GM12865 (cell line): Measurements from ENCODE around the gene CAPZB.

Experiments used
- DNase-seq: peaks from one replicate; pipeline ENCODE4 v3.0.0; 2010; ENCODE audit warnings: low read depth
- H3K4me3 ChIP-seq: 2 replicates; pipeline ENCODE4 v1.5.1; 2011; ENCODE audit warnings: mild to moderate bottlenecking, low read depth, low read length, control low read depth
- TF ChIP-seq, protein P1 (sequence below): IDR thresholded peaks from 2 replicates; pipeline ENCODE4 v1.5.1; 2011; ENCODE audit warnings: low read length, control low read depth, low read depth, inconsistent platforms; ENCODE audit not compliant: insufficient read depth; ENCODE audit errors: missing control alignments

Gene CAPZB

DNA sequence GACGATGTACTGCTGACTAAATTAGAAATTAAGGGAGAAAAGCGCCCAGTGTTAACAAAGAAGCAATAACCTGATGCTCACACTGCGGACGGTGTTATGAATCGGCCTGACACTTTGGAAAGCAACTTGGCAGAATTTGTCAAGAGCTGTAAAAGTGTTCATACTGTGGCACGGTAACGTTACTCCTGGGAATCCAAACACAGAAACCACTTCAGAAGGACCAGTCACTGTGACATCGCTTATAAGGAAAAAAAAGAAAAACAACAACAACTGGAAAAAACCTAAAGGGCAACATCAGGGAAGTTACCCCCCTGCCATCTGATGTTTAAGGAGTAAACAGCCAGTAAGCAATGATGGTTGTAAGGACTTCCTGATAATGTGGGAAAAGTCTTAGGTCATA, 27.7 kb downstream of the CAPZB start:
- TF ChIP-seq, protein P1, sequence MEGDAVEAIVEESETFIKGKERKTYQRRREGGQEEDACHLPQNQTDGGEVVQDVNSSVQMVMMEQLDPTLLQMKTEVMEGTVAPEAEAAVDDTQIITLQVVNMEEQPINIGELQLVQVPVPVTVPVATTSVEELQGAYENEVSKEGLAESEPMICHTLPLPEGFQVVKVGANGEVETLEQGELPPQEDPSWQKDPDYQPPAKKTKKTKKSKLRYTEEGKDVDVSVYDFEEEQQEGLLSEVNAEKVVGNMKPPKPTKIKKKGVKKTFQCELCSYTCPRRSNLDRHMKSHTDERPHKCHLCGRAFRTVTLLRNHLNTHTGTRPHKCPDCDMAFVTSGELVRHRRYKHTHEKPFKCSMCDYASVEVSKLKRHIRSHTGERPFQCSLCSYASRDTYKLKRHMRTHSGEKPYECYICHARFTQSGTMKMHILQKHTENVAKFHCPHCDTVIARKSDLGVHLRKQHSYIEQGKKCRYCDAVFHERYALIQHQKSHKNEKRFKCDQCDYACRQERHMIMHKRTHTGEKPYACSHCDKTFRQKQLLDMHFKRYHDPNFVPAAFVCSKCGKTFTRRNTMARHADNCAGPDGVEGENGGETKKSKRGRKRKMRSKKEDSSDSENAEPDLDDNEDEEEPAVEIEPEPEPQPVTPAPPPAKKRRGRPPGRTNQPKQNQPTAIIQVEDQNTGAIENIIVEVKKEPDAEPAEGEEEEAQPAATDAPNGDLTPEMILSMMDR: no peak

DNA sequence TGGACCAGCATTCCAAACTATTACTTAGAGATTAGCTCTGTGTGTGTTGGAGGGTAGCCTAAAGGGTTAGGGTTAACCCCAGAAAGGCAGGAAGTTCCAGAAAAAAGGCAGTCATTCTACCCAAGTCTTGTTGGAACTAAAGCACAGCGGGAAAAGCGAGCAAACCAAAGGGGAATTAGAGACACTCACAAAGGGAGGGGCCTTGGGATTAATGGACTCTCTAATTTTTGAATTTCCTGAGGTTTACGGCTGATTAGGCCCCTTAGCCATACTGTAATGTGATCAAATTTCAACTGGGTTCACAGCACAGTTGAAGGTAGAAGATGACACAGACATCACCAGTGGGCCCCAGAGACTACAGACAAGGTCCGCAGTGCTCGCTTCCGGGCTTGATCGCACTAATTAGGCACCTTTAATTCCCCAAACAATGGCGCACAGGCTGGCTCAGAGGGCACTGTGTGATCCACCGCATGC, 28.3 kb downstream of the CAPZB start:
- TF ChIP-seq, protein P1: no peak
- H3K4me3 ChIP-seq: no peak overlapping the region
- DNase-seq: no peak

More for the DNA sequence above, 27.7 kb downstream of the CAPZB start:
- DNase-seq: no peak
- no peak overlapping the region for H3K4me3 ChIP-seq

DNA sequence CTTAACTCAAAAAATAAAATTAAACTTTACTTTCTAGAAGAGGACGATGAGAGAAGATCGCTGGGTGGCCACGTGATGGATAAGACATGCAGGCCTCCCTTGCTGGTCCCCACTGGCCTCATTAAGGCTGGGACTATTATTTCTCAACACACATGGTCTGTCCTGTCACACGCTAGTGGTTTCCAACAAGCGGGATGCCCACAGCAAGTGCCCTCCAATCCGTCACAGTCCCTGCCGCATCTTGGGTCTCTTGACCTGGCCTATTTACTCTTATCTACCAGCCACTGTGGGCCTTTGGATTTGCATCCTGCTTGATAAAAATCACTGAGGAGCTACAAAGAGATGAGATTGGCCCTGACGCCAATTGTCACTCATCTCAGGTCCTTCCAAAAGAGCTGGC, 30.0 kb downstream of the CAPZB start:
- TF ChIP-seq, protein P1: no peak
- no peak overlapping the region for H3K4me3 ChIP-seq
- DNase-seq: no peak

DNA sequence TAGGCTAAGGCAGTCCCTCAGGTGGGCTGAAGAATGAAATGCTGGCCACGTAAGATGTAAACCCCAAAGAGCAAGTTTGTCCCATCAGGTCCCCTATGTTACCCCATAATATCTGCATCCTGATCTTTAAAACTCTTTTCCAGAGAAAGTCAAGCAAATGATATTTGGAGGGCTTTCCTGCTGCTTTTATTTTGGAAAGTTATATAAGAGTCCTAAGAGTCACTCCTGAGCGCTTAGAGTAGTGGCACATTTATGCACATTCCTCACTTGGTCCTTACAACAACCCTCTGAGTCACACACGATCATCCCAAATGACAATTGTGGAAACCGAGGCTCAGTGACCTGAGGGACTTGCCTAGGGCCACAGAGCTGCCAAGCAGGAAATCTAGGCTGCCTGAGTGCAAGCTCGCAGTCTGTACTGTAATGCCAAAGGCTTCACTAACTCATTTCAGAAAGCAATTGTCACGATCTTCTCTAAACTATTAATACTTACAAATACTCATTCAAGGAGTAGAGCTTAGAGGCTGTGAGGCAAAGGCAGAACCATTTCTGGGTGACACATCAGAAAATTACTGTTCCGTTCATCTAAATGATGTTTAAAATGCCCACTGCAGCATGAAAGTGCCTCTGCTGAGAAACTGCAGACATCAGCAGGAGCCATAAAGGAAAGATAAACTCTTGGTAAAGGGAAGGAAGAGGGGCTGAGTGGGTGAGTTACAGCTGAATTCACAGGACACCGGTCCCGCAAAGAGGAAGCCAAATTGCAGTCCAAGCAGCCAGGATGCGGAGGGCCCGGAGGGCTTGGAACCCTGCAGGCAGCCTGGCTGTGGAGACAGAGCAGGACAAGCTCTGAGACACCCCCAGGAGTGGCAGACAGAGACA, 30.8 kb downstream of the CAPZB start:
- DNase-seq: peak; percentile 38
- no peak overlapping the region for H3K4me3 ChIP-seq
- TF ChIP-seq, protein P1: no peak

DNA sequence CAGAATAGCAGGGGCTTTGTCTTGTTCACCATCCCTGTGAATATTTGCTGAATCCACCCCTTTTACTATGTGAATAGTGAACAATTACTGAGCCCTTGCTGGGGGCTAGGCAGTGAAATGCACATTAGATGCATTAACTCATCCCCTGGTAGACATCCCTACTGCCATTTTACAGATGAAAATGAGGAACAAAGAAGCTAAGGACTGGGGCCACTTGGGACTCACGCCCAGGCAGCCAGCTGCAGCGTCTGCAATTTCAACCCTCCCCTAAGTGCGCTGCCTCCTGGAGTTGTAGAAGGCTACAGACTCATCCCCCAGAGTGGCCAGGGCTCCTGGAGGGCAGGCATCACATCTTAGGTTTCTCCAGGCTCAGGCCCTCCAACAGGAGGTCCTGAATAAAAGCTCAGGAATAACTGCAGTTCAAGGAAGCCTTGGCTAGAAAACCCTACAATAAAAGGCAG, 31.6 kb downstream of the CAPZB start:
- TF ChIP-seq, protein P1: no peak
- DNase-seq: no peak
- H3K4me3 ChIP-seq: no peak overlapping the region

DNA sequence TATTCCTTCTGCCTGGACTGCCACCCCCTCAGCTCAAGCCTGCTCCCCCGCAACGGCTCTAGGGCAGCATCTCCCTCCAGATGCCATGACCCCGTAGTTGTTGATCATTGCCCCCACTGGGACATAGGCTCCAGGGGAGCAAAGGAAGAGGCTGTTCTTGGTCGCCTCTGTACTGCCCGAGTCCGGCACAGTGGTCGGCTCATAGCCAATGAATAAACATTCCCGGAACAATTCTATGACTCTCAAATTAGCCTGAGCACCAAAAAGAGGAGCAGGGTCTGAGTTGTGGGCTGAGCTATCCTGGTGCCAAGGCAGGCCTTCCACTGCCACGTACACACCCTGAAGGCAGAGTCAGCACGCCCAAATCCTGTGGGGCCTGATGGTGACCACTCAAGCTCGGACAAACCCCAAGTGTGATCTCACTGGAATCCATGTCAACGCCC, 33.1 kb downstream of the CAPZB start:
- no peak for DNase-seq
- H3K4me3 ChIP-seq: no peak overlapping the region
- TF ChIP-seq, protein P1: no peak
